Muscle layer of duodenum (tissue), 2 donors: ENCODE data around the gene ADAM10.

ENCODE experiments used
- H3K27ac ChIP-seq: one replicate; pipeline ENCODE4 v1.7.0; 2013; ENCODE audit warnings: mild to moderate bottlenecking, low read length
- H3K27me3 ChIP-seq: one replicate; pipeline ENCODE4 v1.7.0; 2013; ENCODE audit warnings: low read depth, mild to moderate bottlenecking, control low read depth, low read length
- H3K36me3 ChIP-seq, 2 donors: one replicate each; pipeline ENCODE4 v1.7.0; 2013; ENCODE audit warnings: low read length in 2 of 2, control low read depth in 1 of 2, mild to moderate bottlenecking in 1 of 2; ENCODE audit not compliant: insufficient read depth in 2 of 2, control insufficient read depth in 1 of 2
- H3K4me1 ChIP-seq, 2 donors: one replicate each; pipeline ENCODE4 v1.7.0; 2013; ENCODE audit warnings: low read length in 2 of 2, mild to moderate bottlenecking in 2 of 2, control low read depth in 1 of 2, moderate library complexity in 1 of 2; ENCODE audit not compliant: insufficient read depth in 2 of 2, control insufficient read depth in 1 of 2
- H3K4me3 ChIP-seq, 2 donors: one replicate each; pipeline ENCODE4 v1.7.0; 2013; ENCODE audit warnings: low read length in 2 of 2, low read depth in 1 of 2, mild to moderate bottlenecking in 1 of 2
- H3K9me3 ChIP-seq, 2 donors: one replicate each; pipeline ENCODE4 v1.7.0; 2013; ENCODE audit warnings: low read length in 2 of 2, control low read depth in 1 of 2, mild to moderate bottlenecking in 1 of 2; ENCODE audit not compliant: control insufficient read depth in 1 of 2
- donor health status: healthy.

ADAM10 gene

GRCh38 chr15:58738046-58738707 lies 11.3 kb downstream of the ADAM10 start:
- no peak overlapping the region for H3K27ac ChIP-seq
- no peaks in the 10 kb centered on the region for H3K36me3 ChIP-seq
- no peak overlapping the region for H3K4me3 ChIP-seq
- H3K27me3 ChIP-seq = no peaks in the 10 kb centered on the region
- H3K4me1 ChIP-seq = peaks cover 0 to 8% of the 10 kb centered on the region in 2 donors
- no peaks in the 10 kb centered on the region for H3K9me3 ChIP-seq

- Histone ChIP-seq H3K9me3 (no peaks in the 10 kb centered on the region), H3K27me3 (no peaks in the 10 kb centered on the region), H3K27ac (no peak overlapping the region), H3K4me1 (peaks cover 0 to 8% of the 10 kb centered on the region in 2 donors), H3K36me3 (no peaks in the 10 kb centered on the region), H3K4me3 (no peak overlapping the region)
Observed at GRCh38 chr15:58737298-58737697, 12.2 kb downstream of the ADAM10 start.

- Histone ChIP-seq H3K4me3 (no peak overlapping the region), H3K36me3 (no peaks in the 10 kb centered on the region), H3K27ac (no peak overlapping the region), H3K9me3 (no peaks in the 10 kb centered on the region), H3K27me3 (no peaks in the 10 kb centered on the region), H3K4me1 (peaks cover 5 to 20% of the 10 kb centered on the region in 2 donors)
Observed at GRCh38 chr15:58736018-58736643, 13.4 kb downstream of the ADAM10 start.

- Histone ChIP-seq H3K4me3 (no peak overlapping the region), H3K4me1 (peaks cover 5 to 21% of the 10 kb centered on the region in 2 donors), H3K36me3 (no peaks in the 10 kb centered on the region), H3K27me3 (no peaks in the 10 kb centered on the region), H3K9me3 (no peaks in the 10 kb centered on the region), H3K27ac (no peak overlapping the region)
Observed at GRCh38 chr15:58734859-58735258, 14.6 kb downstream of the ADAM10 start.

- Histone ChIP-seq H3K9me3 (no peaks in the 10 kb centered on the region), H3K27ac (no peak overlapping the region), H3K27me3 (no peaks in the 10 kb centered on the region), H3K4me1 (peaks cover 5 to 21% of the 10 kb centered on the region in 2 donors), H3K4me3 (no peak overlapping the region), H3K36me3 (no peaks in the 10 kb centered on the region)
Observed at GRCh38 chr15:58732625-58733363, 16.7 kb downstream of the ADAM10 start.

GRCh38 chr15:58731756-58732535 lies 17.6 kb downstream of the ADAM10 start:
- H3K27ac ChIP-seq = peak overlapping the region; percentile 36
- H3K4me3 ChIP-seq = no peak overlapping the region
- H3K27me3 ChIP-seq = no peaks in the 10 kb centered on the region
- no peaks in the 10 kb centered on the region for H3K9me3 ChIP-seq
- H3K4me1 ChIP-seq = peaks cover 5 to 21% of the 10 kb centered on the region in 2 donors
- no peaks in the 10 kb centered on the region for H3K36me3 ChIP-seq

GRCh38 chr15:58726867-58727266 lies 22.6 kb downstream of the ADAM10 start:
- Histone ChIP-seq H3K4me3 (no peak overlapping the region), H3K36me3 (no peaks in the 10 kb centered on the region), H3K4me1 (peaks cover 2 to 23% of the 10 kb centered on the region in 2 donors), H3K27ac (no peak overlapping the region), H3K9me3 (no peaks in the 10 kb centered on the region), H3K27me3 (no peaks in the 10 kb centered on the region)

- no peak overlapping the region for H3K4me3 ChIP-seq
- no peaks in the 10 kb centered on the region for H3K36me3 ChIP-seq
- no peaks in the 10 kb centered on the region for H3K9me3 ChIP-seq
- no peak overlapping the region for H3K27ac ChIP-seq
- peaks cover 0 to 11% of the 10 kb centered on the region in 2 donors for H3K4me1 ChIP-seq
- no peaks in the 10 kb centered on the region for H3K27me3 ChIP-seq
Observed at GRCh38 chr15:58724466-58724865, 25.0 kb downstream of the ADAM10 start.

- Histone ChIP-seq H3K27me3 (no peaks in the 10 kb centered on the region), H3K27ac (no peak overlapping the region), H3K4me1 (no peaks in the 10 kb centered on the region), H3K36me3 (peaks cover 0 to 4% of the 10 kb centered on the region in 2 donors), H3K9me3 (no peaks in the 10 kb centered on the region), H3K4me3 (no peak overlapping the region)
Observed at GRCh38 chr15:58717357-58717756, 32.1 kb downstream of the ADAM10 start.

GRCh38 chr15:58716027-58716426 lies 33.5 kb downstream of the ADAM10 start:
- peaks cover 0 to 4% of the 10 kb centered on the region in 2 donors for H3K36me3 ChIP-seq
- no peak overlapping the region for H3K27ac ChIP-seq
- no peaks in the 10 kb centered on the region for H3K4me1 ChIP-seq
- H3K27me3 ChIP-seq = no peaks in the 10 kb centered on the region
- H3K4me3 ChIP-seq = no peak overlapping the region
- no peaks in the 10 kb centered on the region for H3K9me3 ChIP-seq
